Measurements from ENCODE around the gene AARS2. TPM values are rescaled to one million over a fixed set of nuclear protein-coding genes. Genes with fewer than 3 reads are reported as not detected.

Gene AARS2
- total and polyA plus RNA-seq, 2 of the 4 experiments (the other 2 are of a cell fraction) = 9.1 to 10.4 TPM

DNA sequence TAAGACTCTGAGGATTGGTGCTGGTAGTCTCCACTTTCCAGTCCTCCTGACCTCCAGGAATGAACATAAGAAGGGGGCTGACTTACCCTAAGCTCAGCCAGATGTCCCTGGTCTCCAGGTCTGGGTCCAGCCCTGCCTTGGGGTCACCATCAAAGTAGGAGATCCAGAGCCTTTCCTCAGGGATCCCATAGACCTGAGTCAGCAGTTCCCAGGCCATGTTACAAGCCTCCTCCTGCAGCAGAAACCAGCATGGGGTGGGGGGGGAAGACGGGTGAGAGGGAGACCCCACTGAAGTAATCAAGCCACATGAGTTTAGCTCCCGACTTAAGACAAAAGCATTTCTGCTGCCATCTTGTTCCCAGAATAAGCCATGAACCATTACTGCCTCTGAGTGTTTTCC lies 1.8 kb downstream of the AARS2 start:
- H2AK9ac ChIP-seq (replicated peaks; ENCODE audit: low read depth, low read length, poor library complexity) = no peak overlapping the region
- ChIA-PET POLR2A (ENCODE audit: unreplicated experiment) (no interaction called here), CTCF (no interaction called here)
- no peak overlapping the region for H3K9ac ChIP-seq (ENCODE audit: low read depth, low read length)
- intact Hi-C loops (cut with micrococcal nuclease) (no loop called here), in situ Hi-C loops (cut with MboI; ENCODE audit: low sequenced_read_pairs) (no loop called here), dilution Hi-C loops (cut with HindIII; ENCODE audit: low sequenced_read_pairs, unreplicated experiment) (no loop called here)
- H3K4ac ChIP-seq (ENCODE audit: low read depth, low read length) = no peak overlapping the region
- H2AK5ac ChIP-seq (ENCODE audit: low read depth, low read length) = no peak overlapping the region
- H3K23ac ChIP-seq (ENCODE audit: low read depth, low read length) = no peak overlapping the region
- peaks cover 20 to 24% of the 10 kb centered on the region in 2 experiments for H3K79me1 ChIP-seq (ENCODE audit: low read depth in 1 of 2, low read length in 2 of 2)
- H4K5ac ChIP-seq (ENCODE audit: low read depth, low read length) = no peak overlapping the region
- H2BK5ac ChIP-seq (ENCODE audit: low read depth, low read length, poor library complexity, severe bottlenecking) = no peak overlapping the region
- WGBS, 2 experiments (ENCODE audit: extremely low coverage in 2 of 2, insufficient read length in 1 of 2) = 86% methylated on average over 1 of the region's 2 CpGs; no CpG with 5 or more reads in 1 of the 2 experiments
- no peak overlapping the region for H3K56ac ChIP-seq (ENCODE audit: extremely low read depth, insufficient read depth, low read length)
- peaks cover 10% of the 10 kb centered on the region for H3K9me1 ChIP-seq (ENCODE audit: insufficient read depth, low read length)
- no peak overlapping the region for H3K4me2 ChIP-seq (ENCODE audit: low read depth, low read length)
- no peaks in the 10 kb centered on the region for H3K9me3 ChIP-seq (ENCODE audit: control insufficient read depth, insufficient read depth, low read length)
- ATAC-seq (ENCODE audit: low read depth) (no peak), DNase-seq (no peak)
- H3K14ac ChIP-seq (replicated peaks; ENCODE audit: low read depth, low read length) = no peak overlapping the region
- no peak overlapping the region for H3K4me3 ChIP-seq (ENCODE audit: insufficient read depth, low read depth, low read length)
- H2AFZ ChIP-seq (replicated peaks; ENCODE audit: low read length, poor library complexity) = no peak overlapping the region
- H3K4me1 ChIP-seq (ENCODE audit: control insufficient read depth, insufficient read depth, low read length) = peaks cover 8% of the 10 kb centered on the region
- H3K27me3 ChIP-seq (ENCODE audit: control insufficient read depth, insufficient read depth, low read length) = peaks cover 7% of the 10 kb centered on the region
- no peak overlapping the region for H3K18ac ChIP-seq (ENCODE audit: low read depth, low read length)
- TF ChIP-seq CTCF (conservative IDR thresholded peaks at IDR 0.05; ENCODE audit: low read depth, low read length) (no peak), MAFK (IDR thresholded peaks at IDR 0.05; ENCODE audit: low read depth, low read length) (peak; percentile 86)
- no peak overlapping the region for H3K27ac ChIP-seq (ENCODE audit: insufficient read depth, low read length)
- no peaks in the 10 kb centered on the region for H4K20me1 ChIP-seq (ENCODE audit: insufficient read depth, low read length)
- no TSS peak for BruUV-seq (replicated peaks)
- no peak overlapping the region for H4K8ac ChIP-seq (ENCODE audit: low read depth in 2 of 2, low read length in 2 of 2)
- no peak overlapping the region for H2BK20ac ChIP-seq (ENCODE audit: low read depth, low read length)
- H2BK15ac ChIP-seq (ENCODE audit: low read depth, low read length) = no peak overlapping the region
- H3K36me3 ChIP-seq (ENCODE audit: control insufficient read depth, insufficient read depth, low read length) = peaks cover 35% of the 10 kb centered on the region
- no peak overlapping the region for H2BK120ac ChIP-seq (ENCODE audit: low read depth, low read length)
- no peak overlapping the region for H4K91ac ChIP-seq (ENCODE audit: insufficient read depth, low read depth, low read length)

All from IMR-90 (cell line).